ENCODE data around the gene PBX3. TPM values are rescaled to one million over a fixed set of nuclear protein-coding genes. Genes with fewer than 3 reads are reported as not detected.
A peak's percentile ranks its signal among the peaks of the same experiment; 100 is the strongest.

Gene PBX3
- total RNA-seq, 4 donors from 2014 or later = 19.3 to 41.3 (median 25.1) TPM

DNA sequence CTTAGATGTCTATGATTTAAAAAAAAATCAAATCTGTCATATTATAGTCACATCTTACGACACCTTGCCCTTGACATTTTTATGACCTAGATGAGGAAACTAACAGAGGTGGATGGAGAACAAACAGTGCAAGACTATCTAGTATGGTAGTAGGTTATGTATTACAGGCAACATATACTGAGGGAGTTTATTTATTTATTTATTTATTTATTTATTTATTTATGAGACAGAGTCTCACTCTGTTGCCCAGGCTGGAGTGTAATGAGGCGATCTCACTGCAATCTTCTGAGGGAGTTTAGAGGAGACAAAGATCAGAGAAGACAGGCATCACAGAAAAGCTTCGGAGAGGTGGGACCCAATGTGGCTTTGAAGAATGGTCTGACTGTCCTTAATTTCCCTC, 4.5 kb upstream of the PBX3 start:
- TF ChIP-seq, protein P1, sequence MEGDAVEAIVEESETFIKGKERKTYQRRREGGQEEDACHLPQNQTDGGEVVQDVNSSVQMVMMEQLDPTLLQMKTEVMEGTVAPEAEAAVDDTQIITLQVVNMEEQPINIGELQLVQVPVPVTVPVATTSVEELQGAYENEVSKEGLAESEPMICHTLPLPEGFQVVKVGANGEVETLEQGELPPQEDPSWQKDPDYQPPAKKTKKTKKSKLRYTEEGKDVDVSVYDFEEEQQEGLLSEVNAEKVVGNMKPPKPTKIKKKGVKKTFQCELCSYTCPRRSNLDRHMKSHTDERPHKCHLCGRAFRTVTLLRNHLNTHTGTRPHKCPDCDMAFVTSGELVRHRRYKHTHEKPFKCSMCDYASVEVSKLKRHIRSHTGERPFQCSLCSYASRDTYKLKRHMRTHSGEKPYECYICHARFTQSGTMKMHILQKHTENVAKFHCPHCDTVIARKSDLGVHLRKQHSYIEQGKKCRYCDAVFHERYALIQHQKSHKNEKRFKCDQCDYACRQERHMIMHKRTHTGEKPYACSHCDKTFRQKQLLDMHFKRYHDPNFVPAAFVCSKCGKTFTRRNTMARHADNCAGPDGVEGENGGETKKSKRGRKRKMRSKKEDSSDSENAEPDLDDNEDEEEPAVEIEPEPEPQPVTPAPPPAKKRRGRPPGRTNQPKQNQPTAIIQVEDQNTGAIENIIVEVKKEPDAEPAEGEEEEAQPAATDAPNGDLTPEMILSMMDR (IDR thresholded peaks at IDR 0.05) = no peak
- ATAC-seq (ENCODE audit: low FRiP score) = no peak
- no peak for DNase-seq (ENCODE audit: low spot score)

DNA sequence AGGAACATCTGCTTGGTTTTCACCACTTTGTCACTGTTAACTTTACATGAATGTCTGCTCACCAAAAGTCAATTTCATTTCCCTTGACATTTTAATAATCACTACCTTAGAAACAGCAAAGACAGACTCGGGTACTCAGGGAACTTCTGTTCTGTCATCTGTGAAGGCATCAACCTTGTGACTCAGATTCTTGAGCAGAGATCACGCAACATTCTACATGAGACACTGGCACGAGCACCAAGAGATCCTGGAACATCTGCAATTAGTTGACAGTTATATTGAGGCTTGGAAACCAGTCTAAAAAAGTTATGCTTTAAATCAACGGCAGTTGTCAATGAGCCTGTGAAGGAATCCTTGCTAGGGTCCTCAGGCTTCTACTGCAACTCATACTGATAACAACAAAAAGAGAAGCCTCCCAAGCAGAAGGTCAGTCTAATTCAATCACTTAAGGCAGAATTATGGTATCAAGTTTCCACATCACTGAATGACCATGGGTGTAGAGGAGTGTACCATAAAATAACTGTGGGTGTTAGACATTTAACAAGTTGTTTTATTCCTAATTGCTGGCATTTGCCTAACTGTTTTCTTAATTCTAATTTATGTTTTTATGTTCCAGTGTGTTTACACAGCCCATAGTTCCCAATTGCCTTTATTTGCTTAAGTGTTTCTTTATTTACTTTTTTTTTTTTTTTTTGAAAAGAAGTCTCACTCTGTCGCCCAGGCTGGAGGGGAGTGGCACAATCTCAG, 3.3 kb upstream of the PBX3 start:
- DNase-seq (ENCODE audit: low spot score) (no peak), ATAC-seq (ENCODE audit: low FRiP score) (no peak)
- TF ChIP-seq, protein P1 (IDR thresholded peaks at IDR 0.05) = no peak

DNA sequence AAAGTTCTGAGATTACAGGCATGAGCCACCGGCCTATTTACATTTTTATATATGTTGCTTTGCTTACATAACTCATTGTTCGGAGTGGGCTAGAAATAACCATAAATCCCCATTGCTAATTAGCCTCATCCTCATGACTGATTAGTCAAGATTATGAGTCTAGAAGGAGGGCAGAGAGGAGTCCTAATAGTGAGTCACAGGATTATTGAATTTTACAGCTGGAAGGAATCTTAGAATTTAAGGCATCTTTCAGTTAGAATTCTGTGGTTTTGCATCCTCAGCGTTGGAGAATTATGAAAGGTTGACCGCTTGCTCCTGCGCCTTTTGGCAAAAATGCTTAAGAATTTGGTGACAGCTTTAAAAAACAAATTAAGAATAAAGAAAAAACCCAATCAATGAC, 2.6 kb upstream of the PBX3 start:
- ATAC-seq (ENCODE audit: low FRiP score) (no peak), DNase-seq (ENCODE audit: low spot score) (no peak)
- TF ChIP-seq, protein P1 (IDR thresholded peaks at IDR 0.05) = no peak

GRCh38 chr9:125745018-125745417, 2.2 kb upstream of the PBX3 start:
- no peak for ATAC-seq (ENCODE audit: low FRiP score)
- no peak for DNase-seq (ENCODE audit: low spot score)
- TF ChIP-seq, protein P1 (IDR thresholded peaks at IDR 0.05) = no peak

GRCh38 chr9:125745682-125746016, 1.5 kb upstream of the PBX3 start:
- DNase-seq (ENCODE audit: low spot score) (no peak), ATAC-seq (ENCODE audit: low FRiP score) (no peak)
- TF ChIP-seq, protein P1 (IDR thresholded peaks at IDR 0.05) = no peak

GRCh38 chr9:125746017-125746773, 978 bp upstream of the PBX3 start:
- ATAC-seq (ENCODE audit: low FRiP score) = peak; percentile 96
- peak; percentile 81 for DNase-seq (ENCODE audit: low spot score)
- TF ChIP-seq, protein P1 (IDR thresholded peaks at IDR 0.05) = no peak

DNA sequence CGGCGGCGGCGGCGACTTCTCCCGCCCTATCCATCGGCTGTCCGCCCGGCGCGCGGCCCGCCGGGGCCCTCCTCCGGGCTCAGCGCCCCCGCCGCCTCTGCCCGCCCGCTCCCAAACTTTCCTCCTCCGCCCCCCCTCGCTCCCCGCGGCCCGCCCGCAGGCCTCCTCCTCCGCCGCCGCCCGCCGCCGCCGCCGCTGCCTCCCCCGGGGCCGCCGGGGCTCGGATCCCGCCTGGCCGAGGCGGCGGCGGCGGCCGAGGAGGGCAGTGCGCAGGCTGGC, 460 bp upstream of the PBX3 start:
- TF ChIP-seq, protein P1 (IDR thresholded peaks at IDR 0.05) = no peak
- peak; percentile 26 for ATAC-seq (ENCODE audit: low FRiP score)
- DNase-seq (ENCODE audit: low spot score) = no peak

All from omental fat pad (tissue), 4 donors.